ENCODE data around the gene KANSL2.
"Not testable (repeated sequence)": the region's sequence is repeated elsewhere in the genome, so short reads cannot be mapped to it uniquely, and the experiment has no call there.

The KANSL2 gene

GRCh38 chr12:48681710-48682532 lies at the start of gene KANSL2:
KANSL2 (minus strand) TSS chr12:48682238; CDS start chr12:48681632, 606 bp downstream.
- in situ Hi-C loops (cut with MboI; ENCODE audit: low sequenced_read_pairs, unreplicated experiment), result no loop called here
- peak; percentile 99 for DNase-seq (ENCODE audit: low spot score)
- TF ChIP-seq, protein P1, sequence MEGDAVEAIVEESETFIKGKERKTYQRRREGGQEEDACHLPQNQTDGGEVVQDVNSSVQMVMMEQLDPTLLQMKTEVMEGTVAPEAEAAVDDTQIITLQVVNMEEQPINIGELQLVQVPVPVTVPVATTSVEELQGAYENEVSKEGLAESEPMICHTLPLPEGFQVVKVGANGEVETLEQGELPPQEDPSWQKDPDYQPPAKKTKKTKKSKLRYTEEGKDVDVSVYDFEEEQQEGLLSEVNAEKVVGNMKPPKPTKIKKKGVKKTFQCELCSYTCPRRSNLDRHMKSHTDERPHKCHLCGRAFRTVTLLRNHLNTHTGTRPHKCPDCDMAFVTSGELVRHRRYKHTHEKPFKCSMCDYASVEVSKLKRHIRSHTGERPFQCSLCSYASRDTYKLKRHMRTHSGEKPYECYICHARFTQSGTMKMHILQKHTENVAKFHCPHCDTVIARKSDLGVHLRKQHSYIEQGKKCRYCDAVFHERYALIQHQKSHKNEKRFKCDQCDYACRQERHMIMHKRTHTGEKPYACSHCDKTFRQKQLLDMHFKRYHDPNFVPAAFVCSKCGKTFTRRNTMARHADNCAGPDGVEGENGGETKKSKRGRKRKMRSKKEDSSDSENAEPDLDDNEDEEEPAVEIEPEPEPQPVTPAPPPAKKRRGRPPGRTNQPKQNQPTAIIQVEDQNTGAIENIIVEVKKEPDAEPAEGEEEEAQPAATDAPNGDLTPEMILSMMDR (IDR thresholded peaks at IDR 0.05; ENCODE audit: borderline replicate concordance, control extremely low read depth, extremely low read depth, insufficient read depth, missing control alignments), result no peak

DNA sequence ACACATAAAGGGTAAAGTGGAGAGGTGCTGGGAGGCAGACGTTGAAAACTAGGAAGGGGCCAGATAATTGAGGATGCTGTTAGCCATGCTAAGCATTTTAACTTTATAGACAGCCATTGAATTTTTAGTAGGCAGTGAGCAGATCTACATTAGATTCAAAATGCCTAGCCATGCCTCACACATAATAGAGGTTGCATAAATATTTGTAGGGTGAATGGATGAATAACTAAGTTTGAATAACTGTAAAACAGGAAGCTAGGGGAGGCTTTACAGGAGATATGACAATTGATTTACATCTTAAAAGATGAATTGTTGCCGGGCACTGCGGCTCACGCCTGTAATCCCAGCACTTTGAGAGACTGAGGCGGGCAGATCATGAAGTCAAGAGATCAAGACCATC lies 46.8 kb upstream of the KANSL2 start:
- TF ChIP-seq, protein P1 (IDR thresholded peaks at IDR 0.05; ENCODE audit: borderline replicate concordance, control extremely low read depth, extremely low read depth, insufficient read depth, missing control alignments), result no peak
- in situ Hi-C loops (cut with MboI; ENCODE audit: low sequenced_read_pairs, unreplicated experiment), result no loop called here
- no peak for DNase-seq (ENCODE audit: low spot score)

- DNase-seq (ENCODE audit: low spot score); in situ Hi-C loops (cut with MboI; ENCODE audit: low sequenced_read_pairs, unreplicated experiment): not testable (repeated sequence)
Measured at GRCh38 chr12:48720737-48721136, 38.7 kb upstream of the KANSL2 start.

GRCh38 chr12:48720171-48720570 lies 38.1 kb upstream of the KANSL2 start:
- DNase-seq (ENCODE audit: low spot score); in situ Hi-C loops (cut with MboI; ENCODE audit: low sequenced_read_pairs, unreplicated experiment): not testable (repeated sequence)

DNA sequence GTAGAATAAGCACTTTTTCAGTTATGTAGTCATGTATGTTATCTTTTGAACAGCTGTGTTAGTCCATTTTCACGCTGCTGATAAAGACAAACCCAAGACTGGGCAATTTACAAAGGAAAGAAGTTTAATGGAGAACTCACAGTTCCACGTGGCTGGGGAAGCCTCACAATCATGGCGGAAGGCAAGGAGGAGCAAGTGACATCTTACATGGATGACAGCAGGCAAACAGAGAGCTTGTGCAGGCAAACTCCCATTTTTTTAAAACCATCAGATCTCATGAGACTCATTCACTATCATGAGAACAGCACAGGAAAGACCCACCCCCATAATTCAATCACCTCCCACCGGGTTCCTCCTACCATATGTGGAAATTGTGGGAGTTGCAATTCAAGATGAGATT lies 37.0 kb upstream of the KANSL2 start:
- in situ Hi-C loops (cut with MboI; ENCODE audit: low sequenced_read_pairs, unreplicated experiment); DNase-seq (ENCODE audit: low spot score): not testable (repeated sequence)

- in situ Hi-C loops (cut with MboI; ENCODE audit: low sequenced_read_pairs, unreplicated experiment), result no loop called here
- TF ChIP-seq, protein P1 (IDR thresholded peaks at IDR 0.05; ENCODE audit: borderline replicate concordance, control extremely low read depth, extremely low read depth, insufficient read depth, missing control alignments), result no peak
- peak; percentile 59 for DNase-seq (ENCODE audit: low spot score)
Measured at GRCh38 chr12:48717252-48717695, 35.2 kb upstream of the KANSL2 start.

DNA sequence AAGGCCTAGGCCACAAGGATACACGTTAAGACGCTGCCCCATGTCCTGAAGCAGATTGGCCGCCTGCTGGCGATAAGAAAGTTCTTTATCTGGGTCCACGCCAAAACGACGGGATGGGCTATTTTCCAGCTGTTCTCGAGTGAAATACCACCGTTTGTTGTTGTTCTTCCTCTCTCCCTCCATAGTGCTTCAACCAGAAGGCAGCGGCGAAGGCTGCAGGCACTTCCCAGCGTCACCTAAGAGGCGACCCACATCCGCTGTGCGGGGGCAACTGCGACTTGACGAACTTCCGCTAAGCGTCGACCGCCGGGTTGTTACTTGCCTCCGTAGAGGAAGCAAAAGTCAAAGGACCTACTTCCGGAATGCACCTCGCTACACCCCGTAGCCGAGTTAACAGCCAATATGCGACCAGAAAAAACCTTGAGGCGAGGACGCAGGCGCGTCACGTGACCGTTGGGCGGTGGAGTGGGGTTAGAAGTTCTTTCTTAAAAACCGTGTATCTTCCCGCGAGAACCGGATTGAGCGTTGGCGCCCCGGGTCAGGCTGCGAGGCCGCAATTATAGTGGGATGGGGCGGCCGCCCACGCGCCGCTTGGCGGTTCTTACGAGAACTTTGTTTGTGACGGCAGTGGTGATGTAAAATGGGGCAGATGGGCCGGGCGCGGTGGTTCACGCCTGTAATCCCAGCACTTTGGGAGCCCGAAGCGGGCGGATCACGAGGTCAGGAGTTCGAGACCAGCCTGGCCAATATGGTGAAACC lies 34.6 kb upstream of the KANSL2 start, which contains the start of gene CCNT1:
CCNT1 (minus strand) TSS at position 215 of the 759 bp plus-strand sequence; CDS start at position 183, 32 bp downstream.
- DNase-seq (ENCODE audit: low spot score), result peak; percentile 99
- TF ChIP-seq, protein P1 (IDR thresholded peaks at IDR 0.05; ENCODE audit: borderline replicate concordance, control extremely low read depth, extremely low read depth, insufficient read depth, missing control alignments), result no peak
- in situ Hi-C loops (cut with MboI; ENCODE audit: low sequenced_read_pairs, unreplicated experiment), result no loop called here

GRCh38 chr12:48716168-48716492 lies 34.1 kb upstream of the KANSL2 start:
- in situ Hi-C loops (cut with MboI; ENCODE audit: low sequenced_read_pairs, unreplicated experiment), result no loop called here
- DNase-seq (ENCODE audit: low spot score), result no peak
- TF ChIP-seq, protein P1 (IDR thresholded peaks at IDR 0.05; ENCODE audit: borderline replicate concordance, control extremely low read depth, extremely low read depth, insufficient read depth, missing control alignments), result no peak

Data from GM13976 (cell line).